Activated naive CD4-positive, alpha-beta T cell treated with anti-CD3 and anti-CD28 coated beads, Interleukin-2, amount 50 U/mL, for 72 hours (primary cell): Measurements from ENCODE around the gene FAM107B. TPM values are rescaled to one million over a fixed set of nuclear protein-coding genes. Genes with fewer than 3 reads are reported as not detected.

Experiments
- ATAC-seq, 2 donors: fragments of 150-1000 bp; cut with Tn5 transposase; 2 replicates each; pipeline ENCODE4 v1.10.0; 2021; ENCODE audit warnings: mild to moderate bottlenecking in 2 of 2, moderate library complexity in 2 of 2
- DNase-seq, 2 donors: peaks; one replicate each; pipeline ENCODE4 v3.0.0; 2021 to 2022; ENCODE audit warnings: low spot score in 2 of 2
- H3K27ac Mint-ChIP-seq, 2 donors: one replicate each; pipeline ENCODE4 v1.8.0; 2022; ENCODE audit warnings: mild to moderate bottlenecking in 2 of 2, mixed read lengths in 2 of 2
- H3K36me3 Mint-ChIP-seq, 2 donors: one replicate each; pipeline ENCODE4 v1.8.0; 2022; ENCODE audit warnings: mixed read lengths in 2 of 2
- H3K9me3 Mint-ChIP-seq, 2 donors: one replicate each; pipeline ENCODE4 v1.8.0; 2022; ENCODE audit warnings: mixed read lengths in 2 of 2
- total RNA-seq, 2 donors: library from RNA; stranded (reverse); gene quantifications; one replicate each; pipeline ENCODE4 v1.2.3, GENCODE V29; 2022

Gene FAM107B
- total RNA-seq, 2 donors from 2014 or later, result 108 to 188 TPM

GRCh38 chr10:14751014-14751896 is 23.4 kb downstream of the FAM107B start:
- no peak for DNase-seq
- ATAC-seq, result no peak
- H3K27ac Mint-ChIP-seq, result no peak overlapping the region
- H3K36me3 Mint-ChIP-seq, result peaks cover 0 to 9% of the 10 kb centered on the region in 2 donors
- H3K9me3 Mint-ChIP-seq, result peaks cover 10 to 13% of the 10 kb centered on the region in 2 donors

- ATAC-seq (no peak), DNase-seq (no peak)
- no peak overlapping the region for H3K27ac Mint-ChIP-seq
- H3K9me3 Mint-ChIP-seq, result peaks cover 21 to 25% of the 10 kb centered on the region in 2 donors
- H3K36me3 Mint-ChIP-seq, result peaks cover 17 to 24% of the 10 kb centered on the region in 2 donors
These were observed 25.5 kb downstream of the FAM107B start for GRCh38 chr10:14749070-14749809.

- Mint-ChIP-seq H3K9me3 (peaks cover 26 to 31% of the 10 kb centered on the region in 2 donors), H3K27ac (no peak overlapping the region), H3K36me3 (peaks cover 22 to 28% of the 10 kb centered on the region in 2 donors)
- DNase-seq (no peak), ATAC-seq (no peak)
These were observed 26.3 kb downstream of the FAM107B start for GRCh38 chr10:14748441-14748840.

- Mint-ChIP-seq H3K36me3 (peaks cover 28% of the 10 kb centered on the region in 2 donors), H3K9me3 (peaks cover 29 to 33% of the 10 kb centered on the region in 2 donors), H3K27ac (peak overlapping the region; percentile 27 to 79)
- DNase-seq (no peak), ATAC-seq (peak; percentile 49 to 95)
These were observed 31.9 kb downstream of the FAM107B start for GRCh38 chr10:14742815-14743214.

GRCh38 chr10:14742382-14742781 is 32.3 kb downstream of the FAM107B start:
- Mint-ChIP-seq H3K36me3 (peaks cover 25 to 28% of the 10 kb centered on the region in 2 donors), H3K9me3 (peaks cover 28 to 34% of the 10 kb centered on the region in 2 donors), H3K27ac (peak overlapping the region in 1 of 2 donors; percentile 79)
- no peak for DNase-seq
- peak; percentile 58 to 74 for ATAC-seq

GRCh38 chr10:14740684-14741247 is 33.9 kb downstream of the FAM107B start:
- no peak for ATAC-seq
- H3K9me3 Mint-ChIP-seq, result peaks cover 16 to 22% of the 10 kb centered on the region in 2 donors
- DNase-seq, result no peak
- H3K36me3 Mint-ChIP-seq, result peaks cover 19 to 26% of the 10 kb centered on the region in 2 donors
- peak overlapping the region in 1 of 2 donors; percentile 73 for H3K27ac Mint-ChIP-seq

- Mint-ChIP-seq H3K27ac (peak overlapping the region in 1 of 2 donors; percentile 72), H3K36me3 (peaks cover 0 to 6% of the 10 kb centered on the region in 2 donors), H3K9me3 (peaks cover 3 to 9% of the 10 kb centered on the region in 2 donors)
- no peak for ATAC-seq
- no peak for DNase-seq
These were observed 36.7 kb downstream of the FAM107B start for GRCh38 chr10:14737808-14738545.

GRCh38 chr10:14736600-14737081 is 38.1 kb downstream of the FAM107B start:
- peaks cover 3 to 9% of the 10 kb centered on the region in 2 donors for H3K9me3 Mint-ChIP-seq
- no peak for DNase-seq
- H3K36me3 Mint-ChIP-seq, result peaks cover 0 to 6% of the 10 kb centered on the region in 2 donors
- ATAC-seq, result no peak
- no peak overlapping the region for H3K27ac Mint-ChIP-seq

GRCh38 chr10:14736043-14736442 is 38.7 kb downstream of the FAM107B start:
- peaks cover 0 to 3% of the 10 kb centered on the region in 2 donors for H3K36me3 Mint-ChIP-seq
- peaks cover 3 to 7% of the 10 kb centered on the region in 2 donors for H3K9me3 Mint-ChIP-seq
- ATAC-seq, result no peak

GRCh38 chr10:14731875-14732512 is 42.7 kb downstream of the FAM107B start:
- Mint-ChIP-seq H3K27ac (no peak overlapping the region), H3K9me3 (peaks cover 3 to 7% of the 10 kb centered on the region in 2 donors), H3K36me3 (peaks cover 0 to 7% of the 10 kb centered on the region in 2 donors)
- DNase-seq (no peak), ATAC-seq (no peak)

More at GRCh38 chr10:14736043-14736442, 38.7 kb downstream of the FAM107B start:
- no peak for DNase-seq
- H3K27ac Mint-ChIP-seq, result no peak overlapping the region

GRCh38 chr10:14728346-14728745 is 46.4 kb downstream of the FAM107B start:
- DNase-seq (no peak), ATAC-seq (no peak)
- H3K36me3 Mint-ChIP-seq, result peaks cover 0 to 7% of the 10 kb centered on the region in 2 donors
- H3K27ac Mint-ChIP-seq, result no peak overlapping the region
- peaks cover 3 to 7% of the 10 kb centered on the region in 2 donors for H3K9me3 Mint-ChIP-seq

GRCh38 chr10:14727924-14728323 is 46.8 kb downstream of the FAM107B start:
- Mint-ChIP-seq H3K27ac (no peak overlapping the region), H3K9me3 (peaks cover 3 to 7% of the 10 kb centered on the region in 2 donors), H3K36me3 (peaks cover 0 to 7% of the 10 kb centered on the region in 2 donors)
- no peak for DNase-seq
- no peak for ATAC-seq

GRCh38 chr10:14727465-14727864 is 47.2 kb downstream of the FAM107B start:
- Mint-ChIP-seq H3K9me3 (peaks cover 3 to 9% of the 10 kb centered on the region in 2 donors), H3K36me3 (peaks cover 0 to 7% of the 10 kb centered on the region in 2 donors), H3K27ac (no peak overlapping the region)
- no peak for DNase-seq
- no peak for ATAC-seq

- Mint-ChIP-seq H3K27ac (no peak overlapping the region), H3K36me3 (peaks cover 0 to 7% of the 10 kb centered on the region in 2 donors), H3K9me3 (peaks cover 3 to 15% of the 10 kb centered on the region in 2 donors)
- DNase-seq (no peak), ATAC-seq (no peak)
These were observed 49.8 kb downstream of the FAM107B start for GRCh38 chr10:14724931-14725330.

GRCh38 chr10:14723052-14723689 is 51.5 kb downstream of the FAM107B start:
- H3K9me3 Mint-ChIP-seq, result peaks cover 0 to 15% of the 10 kb centered on the region in 2 donors
- H3K36me3 Mint-ChIP-seq, result peaks cover 0 to 7% of the 10 kb centered on the region in 2 donors
- DNase-seq, result no peak
- H3K27ac Mint-ChIP-seq, result peak overlapping the region; percentile 29 to 83
- ATAC-seq, result peak; percentile 41 to 96
